RWPE2 (cell line): ENCODE data around the gene ATOH8.

Source experiments
- ATAC-seq: fragments of 200-7000 bp; cut with Tn5 transposase; 3 replicates; pipeline ENCODE4 v1.9.1; 2021; ENCODE audit warnings: low read depth
- DNase-seq: peaks from one replicate; pipeline ENCODE4 v3.0.0-alpha.2; 2020; ENCODE audit warnings: low spot score
- H3K27ac ChIP-seq: fragments of 450-650 bp; 2 replicates; pipeline ENCODE4 v1.5.1; 2017; ENCODE audit warnings: mild to moderate bottlenecking; ENCODE audit not compliant: poor library complexity, severe bottlenecking
- H3K27me3 ChIP-seq: fragments of 250-450 bp; sonication (Bioruptor Pico); 2 replicates; pipeline ENCODE4 v1.5.1; 2021; ENCODE audit warnings: mild to moderate bottlenecking, moderate library complexity; ENCODE audit not compliant: insufficient read depth, poor library complexity, severe bottlenecking
- H3K36me3 ChIP-seq: fragments of 250-450 bp; sonication (Bioruptor Pico); 2 replicates; pipeline ENCODE4 v1.5.1; 2020; ENCODE audit warnings: low read depth, mild to moderate bottlenecking, moderate library complexity
- H3K4me1 ChIP-seq: fragments of 250-450 bp; sonication (Bioruptor Pico); 2 replicates; pipeline ENCODE4 v1.5.1; 2021; ENCODE audit warnings: mild to moderate bottlenecking, moderate library complexity; ENCODE audit not compliant: insufficient read depth, poor library complexity, severe bottlenecking
- H3K4me3 ChIP-seq: fragments of 250-450 bp; sonication (Bioruptor Pico); 2 replicates; pipeline ENCODE4 v1.5.1; 2021; ENCODE audit warnings: mild to moderate bottlenecking, moderate library complexity; ENCODE audit not compliant: severe bottlenecking
- H3K9me3 ChIP-seq: fragments of 250-450 bp; sonication (Bioruptor Pico); 2 replicates; pipeline ENCODE4 v1.5.1; 2021; ENCODE audit warnings: mild to moderate bottlenecking, moderate library complexity; ENCODE audit not compliant: severe bottlenecking
- TF ChIP-seq, protein P1 (sequence below): fragments of 450-650 bp; IDR thresholded peaks from one replicate; pipeline ENCODE4 v1.5.1; 2017; ENCODE audit warnings: mild to moderate bottlenecking, moderate library complexity; ENCODE audit not compliant: poor library complexity, severe bottlenecking

ATOH8 gene

GRCh38 chr2:85788603-85789002, 34.8 kb downstream of the ATOH8 start:
- no peaks in the 10 kb centered on the region for H3K36me3 ChIP-seq
- TF ChIP-seq, protein P1, sequence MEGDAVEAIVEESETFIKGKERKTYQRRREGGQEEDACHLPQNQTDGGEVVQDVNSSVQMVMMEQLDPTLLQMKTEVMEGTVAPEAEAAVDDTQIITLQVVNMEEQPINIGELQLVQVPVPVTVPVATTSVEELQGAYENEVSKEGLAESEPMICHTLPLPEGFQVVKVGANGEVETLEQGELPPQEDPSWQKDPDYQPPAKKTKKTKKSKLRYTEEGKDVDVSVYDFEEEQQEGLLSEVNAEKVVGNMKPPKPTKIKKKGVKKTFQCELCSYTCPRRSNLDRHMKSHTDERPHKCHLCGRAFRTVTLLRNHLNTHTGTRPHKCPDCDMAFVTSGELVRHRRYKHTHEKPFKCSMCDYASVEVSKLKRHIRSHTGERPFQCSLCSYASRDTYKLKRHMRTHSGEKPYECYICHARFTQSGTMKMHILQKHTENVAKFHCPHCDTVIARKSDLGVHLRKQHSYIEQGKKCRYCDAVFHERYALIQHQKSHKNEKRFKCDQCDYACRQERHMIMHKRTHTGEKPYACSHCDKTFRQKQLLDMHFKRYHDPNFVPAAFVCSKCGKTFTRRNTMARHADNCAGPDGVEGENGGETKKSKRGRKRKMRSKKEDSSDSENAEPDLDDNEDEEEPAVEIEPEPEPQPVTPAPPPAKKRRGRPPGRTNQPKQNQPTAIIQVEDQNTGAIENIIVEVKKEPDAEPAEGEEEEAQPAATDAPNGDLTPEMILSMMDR: no peak
- ATAC-seq (no peak), DNase-seq (peak; percentile 19)
- H3K4me3 ChIP-seq: no peak overlapping the region
- H3K27me3 ChIP-seq: no peaks in the 10 kb centered on the region
- no peaks in the 10 kb centered on the region for H3K9me3 ChIP-seq
- H3K4me1 ChIP-seq: peaks cover 12% of the 10 kb centered on the region
- no peak overlapping the region for H3K27ac ChIP-seq

GRCh38 chr2:85789271-85789670, 35.5 kb downstream of the ATOH8 start:
- Histone ChIP-seq H3K27me3 (no peaks in the 10 kb centered on the region), H3K27ac (no peak overlapping the region), H3K36me3 (no peaks in the 10 kb centered on the region), H3K4me1 (peaks cover 12% of the 10 kb centered on the region), H3K4me3 (no peak overlapping the region), H3K9me3 (no peaks in the 10 kb centered on the region)
- DNase-seq: peak; percentile 9
- TF ChIP-seq, protein P1: no peak
- ATAC-seq: no peak

- TF ChIP-seq, protein P1: no peak
- H3K4me1 ChIP-seq: peaks cover 12% of the 10 kb centered on the region
- DNase-seq (peak; percentile 11), ATAC-seq (no peak)
- H3K27ac ChIP-seq: no peak overlapping the region
- no peaks in the 10 kb centered on the region for H3K36me3 ChIP-seq
- no peaks in the 10 kb centered on the region for H3K9me3 ChIP-seq
- no peak overlapping the region for H3K4me3 ChIP-seq
- H3K27me3 ChIP-seq: no peaks in the 10 kb centered on the region
Observed at GRCh38 chr2:85790032-85790431, 36.2 kb downstream of the ATOH8 start.

DNA sequence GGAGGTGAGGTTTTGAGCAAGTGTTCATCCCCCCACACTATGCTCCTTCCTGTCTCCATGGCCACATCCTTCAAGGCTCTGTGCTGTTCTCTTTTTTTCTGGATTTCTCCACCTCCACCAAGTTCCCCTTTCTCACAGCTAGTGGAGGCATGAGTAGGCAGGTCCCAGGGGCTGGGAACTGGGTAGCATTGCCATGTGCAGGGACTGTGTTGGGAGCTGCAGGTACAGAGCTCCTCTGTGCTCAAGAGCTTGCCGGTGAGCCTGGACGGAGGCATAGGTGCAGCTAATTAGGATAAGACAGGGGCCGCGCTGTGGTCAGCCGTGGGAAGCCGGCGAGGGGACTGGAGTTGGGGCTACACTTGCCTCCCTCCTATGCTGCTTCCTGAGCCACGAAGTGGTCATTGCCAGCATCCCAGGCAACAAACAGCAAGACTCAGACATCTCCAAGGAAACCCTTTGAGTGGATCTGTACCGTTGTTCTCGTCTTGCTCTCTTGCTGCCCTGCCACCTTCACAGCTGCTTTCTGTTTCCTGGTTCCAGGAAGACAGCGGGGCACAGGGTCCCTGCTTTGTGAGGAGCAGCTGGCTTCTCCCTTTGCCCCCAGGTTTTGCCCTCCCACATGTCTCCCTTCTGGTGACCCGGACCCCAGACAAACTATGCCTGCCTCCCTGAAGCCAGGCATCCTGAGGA, 36.9 kb downstream of the ATOH8 start:
- H3K27me3 ChIP-seq: no peaks in the 10 kb centered on the region
- ATAC-seq (no peak), DNase-seq (peak; percentile 44)
- no peak overlapping the region for H3K4me3 ChIP-seq
- H3K27ac ChIP-seq: no peak overlapping the region
- H3K9me3 ChIP-seq: no peaks in the 10 kb centered on the region
- H3K36me3 ChIP-seq: no peaks in the 10 kb centered on the region
- peaks cover 12% of the 10 kb centered on the region for H3K4me1 ChIP-seq
- TF ChIP-seq, protein P1: no peak
